T follicular helper cell (primary cell): ENCODE results near the gene PSAPL1.

ENCODE experiments used
- DNase-seq: peaks from one replicate; pipeline ENCODE4 v3.0.0-alpha.2; 2020; ENCODE audit warnings: low read depth

PSAPL1 gene

DNA sequence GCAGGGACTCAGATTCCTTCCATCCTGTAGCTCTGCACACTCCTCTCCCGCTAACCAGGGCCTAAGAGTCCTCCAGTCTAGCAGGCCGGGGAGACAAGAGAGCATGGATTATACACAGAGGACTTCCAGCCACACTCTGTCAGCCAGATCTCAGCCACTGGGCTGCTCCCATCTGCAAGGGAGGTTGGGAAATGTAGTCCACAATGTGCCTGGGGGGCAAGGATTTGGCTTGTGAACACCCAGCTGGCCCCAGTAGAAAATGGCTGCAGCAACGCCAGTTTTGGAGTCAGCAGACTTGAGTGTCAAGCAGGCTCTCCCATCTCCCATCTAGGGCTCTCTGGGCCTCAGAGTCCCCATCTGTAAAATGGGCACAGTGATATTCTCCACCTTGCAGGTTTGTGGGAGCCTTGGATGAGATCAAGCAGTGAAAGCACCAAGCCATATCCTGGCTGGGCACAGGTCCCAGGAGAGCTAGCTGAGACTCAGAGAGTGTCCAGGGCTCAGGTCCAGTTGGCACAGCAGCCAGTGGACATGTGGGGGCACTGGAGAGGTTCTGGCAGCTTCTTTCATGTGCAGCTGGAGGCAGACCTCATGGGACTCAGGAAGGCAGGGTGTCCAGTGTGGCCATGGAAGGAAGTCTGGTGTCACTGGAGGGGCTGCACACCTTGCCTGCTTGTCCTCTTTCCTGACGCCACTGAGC lies 14.6 kb downstream of the PSAPL1 start:
- no peak for DNase-seq

DNA sequence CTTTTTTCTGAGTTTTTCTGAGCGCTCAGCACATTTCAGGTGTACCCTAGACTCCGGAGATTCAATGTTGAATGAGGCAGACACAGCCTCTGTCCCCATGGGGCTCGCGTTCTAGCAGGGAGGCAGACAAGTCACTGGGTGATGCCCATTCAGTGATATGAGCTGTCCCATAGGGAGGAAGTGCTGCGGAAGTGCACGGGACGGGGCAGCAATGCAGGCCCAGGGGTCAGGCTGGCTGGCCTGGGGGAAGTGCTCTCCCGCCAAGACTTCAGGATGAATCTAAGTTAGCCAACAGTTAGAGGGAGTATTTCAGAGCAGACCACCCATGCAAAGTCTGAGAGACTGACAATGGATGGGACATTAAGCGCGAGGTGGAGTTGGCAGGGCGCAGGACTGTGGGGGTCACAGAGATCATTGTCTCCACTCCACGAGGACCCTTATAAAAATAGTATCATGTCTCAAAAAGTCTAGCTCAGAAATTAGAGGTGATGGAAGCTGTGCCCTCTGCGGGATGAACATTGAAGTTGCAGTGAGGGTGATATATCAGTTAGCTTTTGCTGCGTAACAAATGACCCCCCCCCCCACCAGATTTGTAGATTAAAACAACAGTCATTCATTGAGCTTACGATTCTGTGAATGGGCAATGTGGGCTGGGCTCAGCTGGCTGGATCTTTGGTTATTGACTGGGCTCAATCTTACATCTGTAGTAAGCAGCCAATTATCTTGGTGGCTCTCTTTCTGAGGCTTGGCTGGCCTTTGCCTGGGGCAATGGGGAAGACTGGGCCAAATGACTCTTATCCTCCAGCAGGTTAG lies 16.4 kb downstream of the PSAPL1 start:
- DNase-seq = no peak

DNA sequence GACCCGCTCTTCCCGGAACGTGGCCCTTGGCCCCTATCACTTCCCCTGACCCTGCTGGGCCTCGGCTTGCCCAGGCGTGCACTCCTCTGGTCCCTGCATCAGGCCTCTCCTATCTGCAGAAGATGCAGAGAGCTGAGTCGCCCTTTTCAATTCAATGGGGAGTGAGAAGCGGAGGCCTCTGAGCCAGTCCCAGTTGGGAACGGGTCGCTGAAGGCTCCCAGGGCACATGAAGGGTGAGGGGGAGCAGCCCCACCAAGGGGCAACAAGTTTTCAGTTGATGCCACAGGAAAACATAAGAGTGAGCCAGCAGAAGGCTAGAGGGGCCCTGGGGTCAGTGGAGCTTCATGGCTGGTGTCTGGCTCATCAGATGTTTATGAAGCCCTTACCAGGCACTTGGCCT lies 17.1 kb downstream of the PSAPL1 start:
- DNase-seq = no peak

DNA sequence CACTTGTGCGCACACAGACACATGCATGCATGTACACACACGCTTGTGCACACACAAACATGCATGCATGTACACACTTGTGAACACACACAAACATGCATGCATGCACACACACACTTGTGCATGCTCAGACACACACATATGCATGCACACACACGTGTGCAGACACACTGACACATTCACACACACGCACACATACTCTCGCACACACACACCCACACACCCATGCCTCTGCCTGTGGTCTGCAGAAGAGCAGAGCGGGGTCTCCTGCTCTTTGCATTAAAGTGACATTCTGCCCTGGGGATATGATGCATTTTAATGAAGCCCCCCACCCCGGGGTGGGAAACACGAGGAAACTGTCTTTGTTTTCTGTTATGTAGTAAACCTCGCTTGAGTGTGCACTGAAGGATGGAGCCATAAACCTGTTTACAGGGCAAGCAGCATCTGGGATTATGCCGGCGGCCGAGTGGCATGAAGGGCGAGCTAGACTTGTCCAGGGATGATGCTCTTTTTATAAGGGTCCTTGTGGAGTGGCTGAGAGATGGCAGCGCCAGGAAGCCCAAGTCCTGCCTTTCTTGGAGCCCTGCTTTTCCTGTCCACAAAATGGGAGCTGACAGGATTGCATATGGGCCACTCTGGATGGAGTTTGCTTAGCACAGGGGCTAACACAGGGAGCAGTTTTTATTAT lies 17.8 kb downstream of the PSAPL1 start:
- DNase-seq = no peak

DNA sequence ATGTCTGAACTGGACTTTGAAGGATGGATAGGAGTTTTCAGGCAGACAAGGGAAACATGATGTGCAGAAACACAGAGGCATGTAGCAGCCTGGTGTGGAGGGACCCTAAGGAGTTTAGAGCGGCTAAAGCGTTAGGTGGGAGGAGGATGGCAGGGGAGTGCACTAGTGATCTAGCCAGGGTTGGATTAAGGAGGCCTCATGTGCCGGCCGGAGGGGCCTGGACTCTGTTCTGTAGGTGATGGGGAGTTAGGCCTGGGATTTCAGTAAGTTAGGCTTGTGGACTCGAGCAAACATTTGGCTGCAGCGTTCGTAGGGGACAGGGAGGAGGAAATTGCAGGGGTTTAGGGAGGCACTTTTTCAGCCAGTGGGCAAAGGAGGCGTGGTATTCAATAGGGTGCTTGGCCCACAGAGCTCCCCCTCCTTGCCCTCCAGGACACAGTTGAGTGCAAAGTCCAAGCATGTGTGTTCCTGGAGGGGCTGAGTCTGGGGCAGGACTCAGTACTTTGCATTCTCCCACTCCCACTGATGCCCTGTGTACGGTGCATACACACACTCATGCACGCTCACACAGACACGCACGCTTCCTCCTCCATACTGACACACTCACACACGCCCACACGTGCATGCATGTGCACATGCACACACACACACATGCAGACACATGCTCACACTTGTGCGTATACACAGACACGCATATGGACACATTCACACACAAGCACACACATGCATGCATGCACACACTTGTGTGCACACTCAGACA lies 18.6 kb downstream of the PSAPL1 start:
- no peak for DNase-seq

DNA sequence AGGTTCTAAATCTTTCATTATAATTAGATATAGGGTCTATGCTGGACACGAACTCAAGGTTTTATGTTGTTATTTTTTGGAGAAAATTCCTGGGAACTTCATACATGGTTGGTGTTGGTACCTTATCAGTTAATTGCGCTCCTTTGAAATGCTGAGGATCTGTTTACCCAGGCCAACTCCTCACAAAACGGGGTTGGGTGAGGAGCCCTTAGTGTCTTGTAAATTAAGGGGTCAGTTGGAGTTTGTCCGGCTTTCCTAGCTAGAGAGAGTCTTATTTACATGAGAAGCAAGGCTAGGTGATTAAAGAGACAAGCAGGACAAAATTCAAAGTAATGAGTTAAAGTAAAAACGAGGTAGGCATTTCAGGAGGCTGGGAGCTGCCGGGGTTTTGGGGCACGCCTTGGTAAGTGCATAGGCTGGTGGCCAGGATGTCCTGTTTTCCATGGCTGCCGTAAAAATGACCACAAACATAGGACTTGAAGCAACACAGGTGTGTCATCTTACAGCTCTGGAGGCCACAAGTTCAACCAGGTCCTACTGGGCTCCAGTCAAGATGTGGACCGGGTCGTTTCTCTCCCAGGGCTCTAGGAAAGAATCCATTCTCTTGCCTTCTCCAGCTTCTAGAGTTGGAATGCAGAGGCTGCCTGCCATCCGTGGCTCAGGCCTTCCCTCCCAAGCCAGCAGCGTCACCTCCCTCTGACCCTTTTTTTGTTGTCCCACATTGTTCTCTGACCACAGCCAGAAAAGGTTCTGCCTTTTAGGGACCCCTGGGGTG lies 19.8 kb downstream of the PSAPL1 start:
- no peak for DNase-seq

DNA sequence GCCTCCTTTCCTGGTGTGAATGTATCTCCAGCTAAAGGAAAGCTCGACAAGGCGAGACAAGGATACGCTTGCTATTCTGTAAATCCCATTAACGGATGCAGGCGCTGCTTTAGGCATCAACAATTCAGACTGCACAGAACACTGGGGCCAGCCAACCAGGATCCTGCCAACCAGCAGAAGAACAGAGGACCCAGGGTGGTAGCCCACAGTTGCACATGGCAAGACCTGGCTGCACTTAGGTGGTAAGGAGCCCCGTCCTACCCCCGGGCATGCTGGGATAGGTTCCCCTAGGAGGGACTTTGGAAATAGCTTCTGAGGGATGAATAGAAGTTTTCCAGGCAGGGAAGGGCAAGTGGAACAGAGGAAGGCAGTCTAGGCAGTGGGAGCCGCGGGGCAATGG lies 20.7 kb downstream of the PSAPL1 start:
- DNase-seq = no peak

DNA sequence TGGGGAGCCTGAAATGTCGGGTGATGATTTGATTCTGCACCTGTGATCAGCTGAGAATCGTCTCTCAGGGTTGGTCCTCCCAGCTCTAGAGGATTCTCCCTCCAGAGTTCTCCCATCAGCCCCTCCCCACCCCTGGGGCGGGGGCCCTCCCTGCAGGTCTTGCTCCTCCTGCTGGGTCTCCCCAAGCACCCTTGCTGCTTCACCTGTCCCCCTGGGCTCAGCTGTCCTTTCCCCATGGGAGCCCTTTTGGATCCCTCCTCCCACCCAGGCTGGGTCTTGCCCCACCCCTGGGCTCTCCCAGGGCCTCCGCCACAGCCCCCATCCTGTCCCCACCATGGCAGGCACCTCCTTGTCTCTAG lies 22.2 kb downstream of the PSAPL1 start:
- no peak for DNase-seq

DNA sequence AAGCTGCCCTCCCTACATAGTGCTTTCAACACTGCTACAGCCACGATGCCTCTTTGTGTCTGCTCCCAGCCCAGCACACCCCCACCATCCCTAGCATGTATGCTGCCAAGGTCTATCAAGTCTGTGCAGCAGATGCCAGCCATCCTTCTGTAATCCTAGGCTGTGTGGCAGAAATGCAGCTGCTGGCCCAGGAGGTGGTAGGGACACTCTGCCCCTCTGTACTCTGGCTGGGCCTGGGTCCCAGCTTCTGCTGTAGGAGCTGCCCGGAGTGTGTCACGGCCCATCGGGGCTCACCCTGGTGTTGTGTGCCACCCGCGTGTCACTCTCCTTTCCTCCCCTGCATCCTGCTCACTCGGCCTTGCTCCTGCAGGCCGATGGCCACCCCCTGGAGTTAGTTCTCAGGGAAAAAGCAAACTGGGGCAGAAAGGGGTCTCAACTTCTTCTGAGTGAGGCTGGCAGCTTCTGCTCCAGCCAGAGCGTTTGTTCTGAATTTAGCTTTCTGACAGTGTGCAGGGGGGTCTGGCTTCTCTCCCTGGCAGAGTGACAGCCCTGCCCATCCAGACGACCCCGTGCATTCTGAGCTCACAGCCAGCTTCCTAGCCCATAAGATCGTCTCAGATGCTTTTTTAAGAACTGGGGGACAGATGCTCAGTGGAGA lies 22.7 kb downstream of the PSAPL1 start:
- DNase-seq = no peak

DNA sequence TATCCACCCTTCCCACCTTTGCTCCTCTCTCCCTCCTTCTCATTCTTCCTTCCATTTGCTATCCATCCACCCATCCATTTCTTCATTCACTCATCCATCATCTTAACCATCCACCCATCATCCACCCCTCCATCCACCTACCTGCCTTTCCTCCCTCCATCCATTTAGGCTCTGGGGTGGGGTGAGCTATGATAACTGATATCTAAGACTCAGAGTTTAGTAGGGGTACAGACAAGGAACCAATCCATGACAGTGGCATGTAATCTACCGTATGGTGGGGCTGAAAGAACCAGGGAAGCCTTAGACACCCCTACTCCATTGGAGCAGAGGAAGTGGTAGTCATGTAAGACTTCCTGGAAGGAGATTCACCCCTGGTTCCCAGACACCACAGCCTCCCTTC lies 23.2 kb downstream of the PSAPL1 start:
- no peak for DNase-seq

DNA sequence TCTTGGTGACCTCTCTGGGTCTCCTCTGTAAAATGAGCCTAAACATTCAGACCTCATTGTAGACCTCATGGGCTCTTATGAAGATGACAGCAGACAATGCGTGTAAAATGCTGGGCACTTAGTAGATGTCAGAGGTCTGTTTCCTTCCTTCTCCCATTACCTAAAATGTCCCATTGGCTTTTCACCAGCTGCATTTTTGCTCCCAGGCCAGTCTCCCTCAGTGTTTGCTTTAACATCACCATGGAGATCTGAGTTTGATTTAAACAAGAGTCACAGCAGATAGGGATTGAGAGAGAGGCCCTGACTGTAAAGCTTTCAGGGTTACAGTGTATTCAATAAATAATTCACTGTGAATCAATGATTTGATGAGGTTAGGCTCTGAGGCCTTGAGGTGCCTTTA lies 24.3 kb downstream of the PSAPL1 start:
- DNase-seq = no peak

DNA sequence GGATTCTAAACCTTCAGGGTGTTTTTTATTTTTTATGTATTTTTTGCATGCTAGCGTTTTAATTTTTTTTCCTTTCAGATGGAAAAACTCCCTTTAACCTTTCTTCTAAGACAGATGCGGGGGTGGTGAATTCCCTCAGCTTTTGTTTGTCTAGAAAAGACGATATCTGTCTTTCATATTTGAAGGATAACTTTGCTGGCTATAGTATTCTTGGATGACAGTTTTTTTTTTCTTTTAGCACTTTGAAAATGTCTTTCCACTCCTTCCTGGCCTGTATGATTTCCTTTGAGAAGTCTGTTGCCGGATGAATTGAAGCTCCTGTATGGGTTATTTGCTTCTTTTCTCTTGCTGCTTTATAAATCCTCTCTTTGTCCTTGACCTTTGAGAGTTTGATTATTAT lies 26.6 kb downstream of the PSAPL1 start:
- DNase-seq = no peak

DNA sequence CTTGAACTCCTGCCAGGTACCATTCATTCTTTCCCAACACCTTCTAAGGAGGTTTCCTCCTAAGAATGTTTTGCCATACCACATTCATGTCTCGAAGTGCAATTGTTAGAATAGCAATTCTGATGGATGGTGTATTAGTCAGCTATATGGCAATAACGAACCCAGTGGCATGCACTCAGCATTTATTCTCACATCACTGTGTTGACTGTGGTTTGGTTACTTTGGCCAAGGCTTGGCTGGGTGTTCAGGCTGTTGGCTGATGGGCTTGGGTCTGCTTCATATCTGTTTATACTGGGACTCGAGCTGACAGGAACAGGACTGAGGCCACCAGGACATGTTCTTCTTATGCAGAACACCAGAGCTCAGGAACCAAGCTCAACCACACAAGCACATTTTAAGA lies 31.7 kb downstream of the PSAPL1 start:
- no peak for DNase-seq

DNA sequence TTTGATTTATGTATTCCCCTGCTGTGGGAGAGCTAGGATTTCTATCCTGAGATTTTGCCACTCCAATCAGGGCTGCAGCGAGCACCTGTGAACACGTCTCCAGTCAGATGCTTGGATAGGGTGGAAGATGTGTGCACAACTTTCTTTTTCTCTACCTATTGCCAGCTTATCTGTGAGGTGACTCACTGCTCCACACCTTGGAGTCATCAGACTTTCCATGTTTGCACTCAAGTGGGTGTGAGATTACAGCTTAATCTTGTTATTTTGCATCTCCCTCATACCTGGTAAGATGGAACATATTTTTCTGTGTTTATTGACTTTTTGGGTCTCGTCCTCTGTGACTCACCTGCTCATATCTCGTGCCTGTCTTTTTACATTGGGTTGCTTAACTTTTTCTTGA lies 32.2 kb downstream of the PSAPL1 start:
- DNase-seq = no peak

DNA sequence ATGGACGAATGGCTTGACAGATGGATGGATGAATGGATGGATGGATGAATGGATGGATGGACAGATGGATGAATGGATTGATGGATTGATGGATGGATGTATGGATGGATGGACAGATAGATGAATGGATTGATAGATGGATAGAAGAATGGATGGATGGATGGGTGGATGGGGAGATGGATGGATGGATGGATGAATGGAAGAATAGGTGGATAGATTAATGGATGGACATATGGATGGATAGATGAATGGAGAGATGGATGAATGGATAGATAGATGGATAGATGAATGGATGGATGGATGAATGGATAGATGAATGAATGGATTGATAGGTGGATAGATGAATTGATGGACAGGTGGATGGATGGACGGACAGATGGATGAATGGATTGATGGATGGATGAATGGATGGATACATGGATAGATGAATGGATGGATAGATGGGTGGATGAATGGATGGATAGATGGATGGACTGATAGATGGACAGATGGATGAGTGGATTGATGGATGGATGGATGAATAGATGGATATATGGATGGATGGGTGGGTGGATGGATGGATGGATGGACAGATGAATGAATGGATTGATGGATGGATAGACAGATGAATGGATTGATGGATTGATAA lies 33.9 kb downstream of the PSAPL1 start:
- DNase-seq = no peak

DNA sequence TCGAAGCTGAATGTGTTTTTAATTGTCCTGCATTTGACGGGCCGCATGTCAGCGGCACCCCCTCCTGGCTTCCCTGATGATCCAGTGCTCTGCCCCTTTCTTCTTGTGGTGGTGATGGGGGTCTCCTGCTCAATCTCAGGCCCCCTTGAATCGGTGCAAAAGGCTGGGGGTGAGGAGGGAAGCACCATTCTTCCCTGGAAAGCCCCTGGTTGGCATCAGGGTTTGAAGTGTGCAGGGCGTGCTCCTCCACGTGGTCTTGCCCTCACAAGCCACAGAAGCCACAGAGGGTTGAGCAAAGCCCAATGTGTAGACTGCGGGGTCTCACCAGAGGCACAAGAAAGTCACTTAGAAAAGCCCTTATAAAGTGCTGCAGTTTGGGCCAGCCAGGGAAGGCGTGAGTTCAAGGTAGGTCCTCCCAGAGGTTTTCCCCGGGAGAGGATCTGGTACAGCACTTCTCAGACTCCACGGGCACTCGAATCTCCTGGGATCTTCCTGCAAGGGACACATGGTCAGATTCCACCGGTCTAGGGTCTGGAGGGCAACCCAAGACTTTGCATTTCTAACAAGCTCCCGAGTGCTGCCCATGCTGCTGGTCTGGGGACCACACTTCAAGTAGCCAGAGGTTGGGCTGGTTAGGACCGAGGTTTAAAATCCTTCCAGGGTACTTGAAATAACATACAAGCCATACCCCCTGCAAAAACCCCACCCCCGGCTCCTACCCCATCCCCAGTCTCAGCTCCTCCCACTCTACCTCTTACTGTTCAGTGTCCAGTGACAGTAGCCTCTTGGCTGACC lies 35.1 kb downstream of the PSAPL1 start:
- DNase-seq = no peak

DNA sequence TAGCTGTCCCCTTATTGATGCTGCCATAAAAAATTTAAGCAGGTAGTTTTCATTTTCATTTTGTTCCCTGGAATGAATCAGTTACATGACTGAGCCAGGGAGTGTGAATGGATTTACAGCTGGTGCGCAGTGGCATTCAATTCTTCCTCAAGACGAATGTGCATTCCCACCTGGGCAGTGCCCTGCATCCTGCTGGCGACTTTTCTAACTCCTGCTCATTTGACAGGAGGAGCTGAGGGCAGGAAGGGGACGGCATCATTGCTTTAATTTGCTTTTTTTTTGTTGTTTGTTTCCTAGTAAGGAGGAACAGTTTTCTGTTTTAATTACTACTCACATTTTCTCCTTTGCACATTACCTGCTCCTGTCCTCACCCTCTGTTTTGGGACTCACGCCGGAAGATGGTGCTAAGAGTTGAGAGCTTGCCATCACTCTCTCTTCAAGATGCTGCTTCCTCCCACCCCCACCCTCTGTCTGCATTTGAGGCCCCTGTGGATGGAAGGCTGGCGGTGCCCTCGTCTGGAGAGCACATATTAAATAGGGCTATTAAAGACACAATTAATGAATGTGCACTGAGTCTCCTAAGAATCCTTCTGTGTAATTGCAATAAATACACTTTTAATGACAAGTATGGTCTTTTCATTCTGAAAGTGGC lies 35.8 kb downstream of the PSAPL1 start:
- DNase-seq = no peak

DNA sequence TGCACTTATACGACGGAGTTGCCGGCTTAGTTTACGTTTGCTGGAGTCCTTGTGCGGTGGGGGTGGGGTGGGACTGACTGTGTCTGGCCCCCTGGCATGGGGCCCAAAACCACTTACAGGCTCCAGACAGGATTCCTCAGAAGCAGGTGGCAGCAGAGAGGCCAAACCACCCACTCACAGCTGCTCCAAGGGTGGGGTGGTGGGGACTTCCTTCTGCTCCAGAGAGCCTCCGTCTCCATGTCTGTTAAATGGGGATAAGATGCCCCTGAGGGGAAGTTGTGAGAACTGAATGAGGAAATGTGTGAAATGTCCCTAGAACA lies 36.7 kb downstream of the PSAPL1 start:
- no peak for DNase-seq
